ENCODE results near the gene MSH3.

GRCh38 chr5:80874162-80874561, 219.7 kb downstream of the MSH3 start:
- TF ChIP-seq CTCF (IDR thresholded peaks at IDR 0.05; ENCODE audit: insufficient read depth, low read depth, low read length) (no peak), EZH2 (IDR thresholded peaks at IDR 0.05; ENCODE audit: insufficient read depth, low read length) (no peak)
